GM06990 (cell line): Measurements from ENCODE around the gene ENAH.

Experiments used
- DNase-seq: peaks from one replicate; pipeline ENCODE4 v3.0.0-alpha.2; 2011; ENCODE audit not compliant: insufficient read length; ENCODE audit errors: extremely low read depth
- H3K27me3 ChIP-seq: replicated peaks from 2 replicates; pipeline ENCODE4 v1.6.0; 2011; ENCODE audit warnings: low read length; ENCODE audit not compliant: control insufficient read depth, insufficient read depth
- H3K36me3 ChIP-seq: 2 replicates; pipeline ENCODE4 v1.5.1; 2011; ENCODE audit warnings: low read length; ENCODE audit not compliant: control insufficient read depth, insufficient read depth
- H3K4me3 ChIP-seq: replicated peaks from 2 replicates; pipeline ENCODE4 v1.5.1; 2011; ENCODE audit warnings: low read depth, mild to moderate bottlenecking, control low read depth, low read length
- TF ChIP-seq, protein P1 (sequence below): IDR thresholded peaks from 2 replicates; pipeline ENCODE4 v1.5.1; 2011; ENCODE audit warnings: low read length, control low read depth, mild to moderate bottlenecking, inconsistent platforms; ENCODE audit not compliant: insufficient read depth, poor library complexity, severe bottlenecking

Gene ENAH

DNA sequence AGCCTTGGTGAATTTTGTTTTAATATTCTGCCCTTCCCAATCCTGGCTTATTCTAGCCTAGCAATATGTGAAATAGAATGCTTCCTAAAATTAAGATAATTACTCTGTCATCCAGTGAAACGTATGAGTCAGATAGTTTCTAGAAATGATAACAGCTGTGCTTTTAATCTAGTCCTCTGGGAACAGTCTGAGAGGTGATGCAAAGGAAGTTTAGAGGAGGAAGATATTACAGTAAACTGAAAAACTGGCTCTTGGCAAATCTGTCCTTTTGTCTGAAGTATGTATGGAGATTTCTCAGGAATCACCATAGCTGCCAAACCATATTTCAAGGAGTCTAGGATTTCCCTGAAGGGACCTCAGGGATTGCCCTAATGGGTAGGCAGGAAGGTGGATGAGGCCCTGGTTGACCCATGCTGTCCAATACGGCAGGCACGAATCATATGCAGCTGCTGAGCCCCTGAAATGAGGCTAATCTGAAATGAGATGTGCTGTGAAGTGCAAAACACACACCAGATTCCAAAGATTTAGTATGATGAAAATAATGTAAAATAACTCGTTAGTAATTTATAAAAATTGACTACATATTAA, 154.3 kb downstream of the ENAH start:
- Histone ChIP-seq H3K36me3 (no peaks in the 10 kb centered on the region), H3K27me3 (no peaks in the 10 kb centered on the region; the same call in 1 of the 2 replicates), H3K4me3 (no peak overlapping the region)
- TF ChIP-seq, protein P1, sequence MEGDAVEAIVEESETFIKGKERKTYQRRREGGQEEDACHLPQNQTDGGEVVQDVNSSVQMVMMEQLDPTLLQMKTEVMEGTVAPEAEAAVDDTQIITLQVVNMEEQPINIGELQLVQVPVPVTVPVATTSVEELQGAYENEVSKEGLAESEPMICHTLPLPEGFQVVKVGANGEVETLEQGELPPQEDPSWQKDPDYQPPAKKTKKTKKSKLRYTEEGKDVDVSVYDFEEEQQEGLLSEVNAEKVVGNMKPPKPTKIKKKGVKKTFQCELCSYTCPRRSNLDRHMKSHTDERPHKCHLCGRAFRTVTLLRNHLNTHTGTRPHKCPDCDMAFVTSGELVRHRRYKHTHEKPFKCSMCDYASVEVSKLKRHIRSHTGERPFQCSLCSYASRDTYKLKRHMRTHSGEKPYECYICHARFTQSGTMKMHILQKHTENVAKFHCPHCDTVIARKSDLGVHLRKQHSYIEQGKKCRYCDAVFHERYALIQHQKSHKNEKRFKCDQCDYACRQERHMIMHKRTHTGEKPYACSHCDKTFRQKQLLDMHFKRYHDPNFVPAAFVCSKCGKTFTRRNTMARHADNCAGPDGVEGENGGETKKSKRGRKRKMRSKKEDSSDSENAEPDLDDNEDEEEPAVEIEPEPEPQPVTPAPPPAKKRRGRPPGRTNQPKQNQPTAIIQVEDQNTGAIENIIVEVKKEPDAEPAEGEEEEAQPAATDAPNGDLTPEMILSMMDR = no peak
- no peak for DNase-seq

DNA sequence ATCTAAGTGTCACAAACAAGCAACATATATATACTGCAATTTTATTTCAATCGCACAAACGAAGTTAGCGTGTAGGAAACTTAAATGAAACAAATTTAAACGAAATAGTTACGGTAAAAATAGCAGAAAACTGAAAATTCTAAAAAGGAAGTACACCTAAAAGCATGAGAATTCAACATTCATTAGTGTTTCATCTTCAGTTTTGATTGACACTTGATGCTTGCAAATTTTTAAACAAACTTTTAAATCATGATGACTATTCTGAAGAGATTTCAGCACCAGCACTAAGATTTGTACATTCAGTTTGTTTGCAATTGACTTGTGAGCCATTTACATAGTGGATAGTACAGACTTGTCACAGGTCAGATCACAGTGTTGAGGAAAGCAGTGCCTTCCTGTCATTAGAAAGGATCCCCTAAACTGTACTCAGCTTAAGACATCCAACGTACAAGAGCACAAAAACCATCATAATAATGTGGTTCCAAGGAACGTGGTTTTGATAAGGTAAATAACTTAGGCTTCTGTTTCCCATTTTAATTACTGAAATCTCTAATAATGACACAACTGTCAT, 158.0 kb downstream of the ENAH start:
- TF ChIP-seq, protein P1 = no peak
- Histone ChIP-seq H3K36me3 (no peaks in the 10 kb centered on the region), H3K27me3 (no peaks in the 10 kb centered on the region), H3K4me3 (no peak overlapping the region)
- DNase-seq = no peak

DNA sequence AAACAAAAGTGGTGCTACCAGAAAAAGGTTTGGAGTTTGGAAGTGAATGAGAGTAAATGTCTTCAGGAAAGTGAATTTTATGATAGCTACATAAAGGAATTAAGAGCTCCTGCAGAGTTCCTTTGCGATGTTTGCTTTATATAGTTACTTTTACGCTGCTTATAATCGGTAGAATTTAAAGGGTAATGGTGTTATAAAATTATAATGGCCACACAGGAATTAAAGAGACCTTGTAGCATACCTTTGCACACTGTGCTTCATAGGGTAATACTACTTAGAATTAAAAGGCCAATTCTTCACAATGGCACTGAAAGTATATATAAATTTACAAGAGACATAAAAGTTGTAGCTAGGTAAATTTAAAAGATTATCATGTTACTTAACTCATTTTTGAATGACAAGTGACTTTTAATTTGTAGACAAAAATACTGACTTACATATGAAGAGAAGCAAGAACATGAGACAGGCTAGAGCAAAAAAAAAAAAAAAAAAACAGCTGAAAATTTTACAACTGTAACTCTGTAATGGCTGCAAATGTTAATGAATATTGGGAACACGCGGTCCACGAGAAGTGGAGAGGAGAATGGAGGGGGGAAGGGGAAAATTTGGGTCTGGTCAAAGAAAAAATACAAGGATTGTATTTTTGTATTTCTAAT, 159.2 kb downstream of the ENAH start:
- no peaks in the 10 kb centered on the region for H3K36me3 ChIP-seq

DNA sequence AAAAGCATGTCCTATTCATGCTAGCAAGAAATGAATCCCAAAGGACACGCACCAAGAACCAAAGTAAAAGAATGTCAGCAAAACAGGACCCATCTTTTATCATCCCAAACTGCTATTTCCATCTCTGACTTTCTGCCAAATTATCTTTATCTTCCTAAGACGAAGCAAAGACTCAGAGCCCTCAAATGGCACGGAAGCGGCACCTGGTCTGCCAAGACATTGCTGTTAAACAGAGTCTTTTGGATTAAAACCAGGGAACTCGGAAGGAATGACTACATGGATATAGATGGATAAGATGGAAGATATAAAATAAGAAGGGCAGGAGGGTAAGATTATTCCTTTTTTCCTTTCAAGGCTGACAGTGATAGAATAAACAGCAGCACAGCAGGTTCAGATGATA, 164.2 kb downstream of the ENAH start:
- H3K27me3 ChIP-seq = no peaks in the 10 kb centered on the region; the same call in none of the 2 replicates
- H3K36me3 ChIP-seq = no peaks in the 10 kb centered on the region
- DNase-seq = no peak
- no peak overlapping the region for H3K4me3 ChIP-seq
- TF ChIP-seq, protein P1 = no peak

More for the DNA sequence above, 159.2 kb downstream of the ENAH start:
- TF ChIP-seq, protein P1 = no peak
- no peak for DNase-seq
- no peak overlapping the region for H3K4me3 ChIP-seq
- H3K27me3 ChIP-seq = no peaks in the 10 kb centered on the region

DNA sequence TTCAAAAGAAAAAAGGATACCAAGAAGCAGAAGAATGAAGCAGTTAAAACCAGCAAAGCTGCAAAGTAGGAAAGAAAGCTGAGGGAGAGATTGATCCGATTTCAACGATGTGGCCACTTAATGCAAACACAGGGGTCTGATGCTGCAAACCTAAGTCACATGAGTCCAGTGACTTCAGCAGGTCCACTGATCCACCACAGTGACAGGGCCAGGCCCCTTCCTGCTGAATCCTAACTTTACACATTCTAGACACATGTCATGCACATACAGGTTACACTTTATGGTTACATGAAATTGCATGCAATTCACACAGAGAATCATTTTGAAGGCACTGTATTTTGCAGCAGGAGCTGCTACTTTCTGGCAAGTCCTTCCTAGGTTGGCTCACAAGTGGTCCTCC, 166.1 kb downstream of the ENAH start:
- Histone ChIP-seq H3K4me3 (no peak overlapping the region), H3K27me3 (no peaks in the 10 kb centered on the region; the same call in none of the 2 replicates), H3K36me3 (no peaks in the 10 kb centered on the region)
- TF ChIP-seq, protein P1 = no peak
- DNase-seq = no peak
